Measurements from ENCODE around the gene C1orf105. TPM values are rescaled to one million over a fixed set of nuclear protein-coding genes. Genes with fewer than 3 reads are reported as not detected.

The C1orf105 gene
- total and polyA plus RNA-seq, 2 of the 13 experiments (the other 11 are each of a cell fraction or from before 2014, with no cell fraction given), result 0.15 to 0.45 TPM

GRCh38 chr1:172443666-172444453, 23.4 kb downstream of the C1orf105 start, which contains the start of gene PIGC (continued):
- no peak for TF ChIP-seq ZBTB2 (CRISPR knock-in tag; IDR thresholded peaks at IDR 0.05; ENCODE audit: low read depth)
- TF ChIP-seq TFE3 (CRISPR knock-in tag; IDR thresholded peaks at IDR 0.05), result peak; percentile 58; the same call in 1 of the 2 replicates
- TF ChIP-seq NFKB2 (CRISPR knock-in tag; IDR thresholded peaks at IDR 0.05; ENCODE audit: borderline replicate concordance), result peak; percentile 80; the same call in 1 of the 2 replicates
- 0 out of 2 replicates have a peak, but pooled peaks have one; percentile 40 for TF ChIP-seq ARNTL (CRISPR knock-in tag; IDR thresholded peaks at IDR 0.05)
- no peak for TF ChIP-seq ZNF746 (CRISPR knock-in tag; IDR thresholded peaks at IDR 0.05)
- peak; percentile 59 for TF ChIP-seq SRSF1 (optimal IDR thresholded peaks at IDR 0.05; ENCODE audit: low read depth, low read length)
- TF ChIP-seq ZNF674 (CRISPR knock-in tag; IDR thresholded peaks at IDR 0.05; ENCODE audit: low read depth), result 0 out of 2 replicates have a peak, but pooled peaks have one; percentile 58
- TF ChIP-seq SIN3B (IDR thresholded peaks at IDR 0.05; ENCODE audit: low read length), result no peak
- TF ChIP-seq ZC3H13 (CRISPR knock-in tag; IDR thresholded peaks at IDR 0.05), result 0 out of 2 replicates have a peak, but pooled peaks have one; percentile 41
- peak; percentile 72 for TF ChIP-seq STAG1 (CRISPR knock-in tag; IDR thresholded peaks at IDR 0.05)
- TF ChIP-seq ZNF609 (CRISPR knock-in tag; IDR thresholded peaks at IDR 0.05; ENCODE audit: borderline replicate concordance), result peak; percentile 48; the same call in 1 of the 2 replicates
- peak; percentile 96 for TF ChIP-seq KAT7 (CRISPR knock-in tag; IDR thresholded peaks at IDR 0.05; ENCODE audit: borderline replicate concordance)
- TF ChIP-seq ZBTB46 (CRISPR knock-in tag; IDR thresholded peaks at IDR 0.05; ENCODE audit: borderline replicate concordance), result 0 out of 2 replicates have a peak, but pooled peaks have one; percentile 54
- TF ChIP-seq DMAP1 (CRISPR knock-in tag; IDR thresholded peaks at IDR 0.05), result peak; percentile 76; the same call in 1 of the 2 replicates
- TF ChIP-seq ZNF761 (CRISPR knock-in tag; conservative IDR thresholded peaks at IDR 0.05), result peak; percentile 76; the same call in 1 of the 2 replicates
- 0 out of 2 replicates have a peak, but pooled peaks have one; percentile 47 for TF ChIP-seq RFXANK (CRISPR knock-in tag; IDR thresholded peaks at IDR 0.05)
- 0 out of 2 replicates have a peak, but pooled peaks have one; percentile 54 for TF ChIP-seq NFATC3 (CRISPR knock-in tag; IDR thresholded peaks at IDR 0.05)

Measured in HepG2 (cell line).